Measurements from ENCODE around the gene CTCFL.

DNA sequence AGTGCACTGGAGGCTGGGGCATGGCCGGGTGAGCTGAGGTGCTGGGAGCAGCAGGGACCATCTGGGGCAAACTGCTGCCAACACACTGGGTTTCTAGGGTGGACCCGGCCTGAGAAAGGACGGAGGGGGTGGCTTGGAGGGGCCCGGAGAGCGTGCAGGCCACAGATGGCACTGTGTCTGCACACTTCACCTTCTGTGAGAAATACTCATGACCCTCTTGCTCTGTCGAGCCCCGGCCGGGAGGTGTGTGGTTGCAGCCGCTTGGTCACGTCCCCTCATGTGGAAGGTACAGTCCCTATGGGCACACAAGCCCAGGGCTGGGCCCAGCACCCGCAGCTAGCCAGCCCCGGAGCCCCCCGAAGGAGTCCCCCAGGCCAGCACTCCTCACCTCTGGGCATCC lies 74.0 kb downstream of the CTCFL start:
- TF ChIP-seq JARID2 (CRISPR knock-in tag; IDR thresholded peaks at IDR 0.05; ENCODE audit: insufficient replicate concordance), result no peak
- TF ChIP-seq, protein P1, sequence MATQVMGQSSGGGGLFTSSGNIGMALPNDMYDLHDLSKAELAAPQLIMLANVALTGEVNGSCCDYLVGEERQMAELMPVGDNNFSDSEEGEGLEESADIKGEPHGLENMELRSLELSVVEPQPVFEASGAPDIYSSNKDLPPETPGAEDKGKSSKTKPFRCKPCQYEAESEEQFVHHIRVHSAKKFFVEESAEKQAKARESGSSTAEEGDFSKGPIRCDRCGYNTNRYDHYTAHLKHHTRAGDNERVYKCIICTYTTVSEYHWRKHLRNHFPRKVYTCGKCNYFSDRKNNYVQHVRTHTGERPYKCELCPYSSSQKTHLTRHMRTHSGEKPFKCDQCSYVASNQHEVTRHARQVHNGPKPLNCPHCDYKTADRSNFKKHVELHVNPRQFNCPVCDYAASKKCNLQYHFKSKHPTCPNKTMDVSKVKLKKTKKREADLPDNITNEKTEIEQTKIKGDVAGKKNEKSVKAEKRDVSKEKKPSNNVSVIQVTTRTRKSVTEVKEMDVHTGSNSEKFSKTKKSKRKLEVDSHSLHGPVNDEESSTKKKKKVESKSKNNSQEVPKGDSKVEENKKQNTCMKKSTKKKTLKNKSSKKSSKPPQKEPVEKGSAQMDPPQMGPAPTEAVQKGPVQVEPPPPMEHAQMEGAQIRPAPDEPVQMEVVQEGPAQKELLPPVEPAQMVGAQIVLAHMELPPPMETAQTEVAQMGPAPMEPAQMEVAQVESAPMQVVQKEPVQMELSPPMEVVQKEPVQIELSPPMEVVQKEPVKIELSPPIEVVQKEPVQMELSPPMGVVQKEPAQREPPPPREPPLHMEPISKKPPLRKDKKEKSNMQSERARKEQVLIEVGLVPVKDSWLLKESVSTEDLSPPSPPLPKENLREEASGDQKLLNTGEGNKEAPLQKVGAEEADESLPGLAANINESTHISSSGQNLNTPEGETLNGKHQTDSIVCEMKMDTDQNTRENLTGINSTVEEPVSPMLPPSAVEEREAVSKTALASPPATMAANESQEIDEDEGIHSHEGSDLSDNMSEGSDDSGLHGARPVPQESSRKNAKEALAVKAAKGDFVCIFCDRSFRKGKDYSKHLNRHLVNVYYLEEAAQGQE (IDR thresholded peaks at IDR 0.05; ENCODE audit: borderline replicate concordance in 1 of 2, low read depth in 1 of 2, low read length in 2 of 2), result no peak
- TF ChIP-seq MED1 (CRISPR knock-in tag; IDR thresholded peaks at IDR 0.05), result no peak
- TF ChIP-seq ZNF549 (CRISPR knock-in tag; IDR thresholded peaks at IDR 0.05), result no peak
- TF ChIP-seq EP300 (IDR thresholded peaks at IDR 0.05; ENCODE audit: low read depth in 2 of 2, low read length in 2 of 2), result no peak
- TF ChIP-seq EP300 (CRISPR knock-in tag; IDR thresholded peaks at IDR 0.05; ENCODE audit: borderline replicate concordance), result no peak
- no peak for TF ChIP-seq NR2F2 (IDR thresholded peaks at IDR 0.05; ENCODE audit: borderline replicate concordance, low read depth)
- TF ChIP-seq, protein P2, sequence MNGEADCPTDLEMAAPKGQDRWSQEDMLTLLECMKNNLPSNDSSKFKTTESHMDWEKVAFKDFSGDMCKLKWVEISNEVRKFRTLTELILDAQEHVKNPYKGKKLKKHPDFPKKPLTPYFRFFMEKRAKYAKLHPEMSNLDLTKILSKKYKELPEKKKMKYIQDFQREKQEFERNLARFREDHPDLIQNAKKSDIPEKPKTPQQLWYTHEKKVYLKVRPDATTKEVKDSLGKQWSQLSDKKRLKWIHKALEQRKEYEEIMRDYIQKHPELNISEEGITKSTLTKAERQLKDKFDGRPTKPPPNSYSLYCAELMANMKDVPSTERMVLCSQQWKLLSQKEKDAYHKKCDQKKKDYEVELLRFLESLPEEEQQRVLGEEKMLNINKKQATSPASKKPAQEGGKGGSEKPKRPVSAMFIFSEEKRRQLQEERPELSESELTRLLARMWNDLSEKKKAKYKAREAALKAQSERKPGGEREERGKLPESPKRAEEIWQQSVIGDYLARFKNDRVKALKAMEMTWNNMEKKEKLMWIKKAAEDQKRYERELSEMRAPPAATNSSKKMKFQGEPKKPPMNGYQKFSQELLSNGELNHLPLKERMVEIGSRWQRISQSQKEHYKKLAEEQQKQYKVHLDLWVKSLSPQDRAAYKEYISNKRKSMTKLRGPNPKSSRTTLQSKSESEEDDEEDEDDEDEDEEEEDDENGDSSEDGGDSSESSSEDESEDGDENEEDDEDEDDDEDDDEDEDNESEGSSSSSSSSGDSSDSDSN (CRISPR knock-in tag; IDR thresholded peaks at IDR 0.05), result no peak
- TF ChIP-seq CHCHD3 (CRISPR knock-in tag; IDR thresholded peaks at IDR 0.05), result no peak
- no peak for TF ChIP-seq MAFG (CRISPR knock-in tag; IDR thresholded peaks at IDR 0.05)
- TF ChIP-seq MTA1 (CRISPR knock-in tag; IDR thresholded peaks at IDR 0.05; ENCODE audit: borderline replicate concordance), result no peak
